ENCODE measurements around the gene HPN.

DNA sequence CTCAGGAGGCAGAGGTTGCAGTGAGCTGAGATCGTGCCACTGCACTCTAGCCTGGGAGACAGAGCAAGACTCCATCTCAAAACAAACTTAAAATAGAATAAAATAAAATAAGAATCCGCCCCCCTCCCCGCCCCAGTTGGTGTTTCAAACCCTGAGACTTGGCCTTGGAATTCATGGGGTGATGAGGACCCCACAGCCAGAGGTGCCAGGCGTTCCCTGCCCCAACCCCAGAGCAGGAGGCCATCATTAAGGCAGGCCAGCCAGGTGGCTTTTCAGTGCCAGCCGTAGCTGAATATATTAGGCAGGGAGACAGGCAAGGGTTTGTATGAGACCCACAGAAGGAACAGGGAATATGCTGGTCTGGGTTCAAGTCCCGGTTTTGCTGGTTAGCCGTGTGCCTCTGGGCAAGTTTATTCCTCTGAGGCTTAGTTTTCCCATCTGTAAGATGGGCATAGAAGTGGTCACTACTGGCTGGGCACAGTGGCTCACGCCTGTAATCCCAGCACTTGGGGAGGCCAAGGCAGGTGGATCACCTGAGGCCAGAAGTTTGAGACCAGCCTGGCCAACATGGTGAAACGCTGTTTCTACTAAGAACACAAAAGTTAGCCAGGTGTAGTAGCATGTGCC, 12.3 kb downstream of the HPN start:
- TF ChIP-seq POLR2A (IDR thresholded peaks at IDR 0.05) (no peak), CTCF (IDR thresholded peaks at IDR 0.05) (no peak)

Measured in tibial nerve (tissue), 3 donors.